ENCODE results near the gene TMUB2.

- peak; percentile 28 for TF ChIP-seq CTCF (IDR thresholded peaks at IDR 0.05; ENCODE audit: poor library complexity)
- TF ChIP-seq EZH2 (IDR thresholded peaks at IDR 0.05; ENCODE audit: borderline replicate concordance): no peak
Observed at GRCh38 chr17:44219108-44219615, 32.4 kb downstream of the TMUB2 start.
